Neuronal stem cell (in vitro differentiated cells): ENCODE data around the gene CEACAM19. TPM values are rescaled to one million over a fixed set of nuclear protein-coding genes. Genes with fewer than 3 reads are reported as not detected.

ENCODE experiments used
- DNase-seq: peaks from one replicate; pipeline ENCODE4 v3.0.0-alpha.2; 2013; ENCODE audit warnings: low spot score
- H2AFZ ChIP-seq: one replicate; pipeline ENCODE4 v1.6.1; 2013; ENCODE audit warnings: mild to moderate bottlenecking, low read length, inconsistent platforms
- H2AK5ac ChIP-seq: 2 replicates; pipeline ENCODE4 v1.6.1; 2013; ENCODE audit warnings: low read depth, mild to moderate bottlenecking, inconsistent platforms, low read length, moderate library complexity, mixed read lengths
- H2BK120ac ChIP-seq: 2 replicates; pipeline ENCODE4 v1.6.1; 2013; ENCODE audit warnings: low read depth, mild to moderate bottlenecking, inconsistent platforms, low read length, moderate library complexity, mixed read lengths
- H2BK12ac ChIP-seq: one replicate; pipeline ENCODE4 v1.6.1; 2013; ENCODE audit warnings: low read length, inconsistent platforms
- H2BK15ac ChIP-seq: 2 replicates; pipeline ENCODE4 v1.6.1; 2013; ENCODE audit warnings: mild to moderate bottlenecking, low read length, inconsistent platforms, mixed read lengths
- H2BK5ac ChIP-seq: one replicate; pipeline ENCODE4 v1.6.1; 2013; ENCODE audit warnings: inconsistent platforms, mild to moderate bottlenecking, low read length, moderate library complexity
- H3K14ac ChIP-seq: one replicate; pipeline ENCODE4 v1.6.1; 2013; ENCODE audit warnings: low read length, inconsistent platforms
- H3K18ac ChIP-seq: 2 replicates; pipeline ENCODE4 v1.6.1; 2013; ENCODE audit warnings: low read length, inconsistent platforms
- H3K23ac ChIP-seq: 2 replicates; pipeline ENCODE4 v1.6.1; 2013; ENCODE audit warnings: low read depth, mild to moderate bottlenecking, mixed read lengths, low read length, inconsistent platforms; ENCODE audit not compliant: poor library complexity
- H3K27ac ChIP-seq: replicated peaks from 3 replicates; pipeline ENCODE4 v1.5.1; 2013; ENCODE audit warnings: low read length, inconsistent platforms
- H3K27me3 ChIP-seq, 3 experiments: 2 replicates each; pipeline ENCODE4 v1.6.1; 2013; ENCODE audit warnings: low read length in 3 of 3, mild to moderate bottlenecking in 2 of 3, inconsistent platforms in 1 of 3, low read depth in 1 of 3, mixed read lengths in 1 of 3, moderate library complexity in 1 of 3; ENCODE audit not compliant: control insufficient read depth in 3 of 3, insufficient read depth in 3 of 3
- H3K36me3 ChIP-seq, 2 donors: replicated peaks in 1 of 2; 2 replicates each; pipeline ENCODE4 v1.6.1; 2013; ENCODE audit warnings: low read length in 2 of 2; ENCODE audit not compliant: control insufficient read depth in 2 of 2, insufficient read depth in 2 of 2
- H3K4ac ChIP-seq: 2 replicates; pipeline ENCODE4 v1.6.1; 2013; ENCODE audit warnings: inconsistent platforms, mild to moderate bottlenecking, low read length, moderate library complexity
- H3K4me1 ChIP-seq, 2 donors: 1 replicate in 1 of 2; 2 replicates in 1 of 2; pipeline ENCODE4 v1.6.1; 2013; ENCODE audit warnings: low read length in 2 of 2, low read depth in 1 of 2; ENCODE audit not compliant: control insufficient read depth in 2 of 2, insufficient read depth in 1 of 2
- H3K4me2 ChIP-seq: one replicate; pipeline ENCODE4 v1.6.1; 2013; ENCODE audit warnings: mild to moderate bottlenecking, low read length, inconsistent platforms; ENCODE audit not compliant: insufficient read depth, poor library complexity, severe bottlenecking
- H3K4me3 ChIP-seq, 2 donors: 2 replicates each; pipeline ENCODE4 v1.5.1; 2013; ENCODE audit warnings: low read length in 2 of 2, mild to moderate bottlenecking in 2 of 2, inconsistent platforms in 1 of 2, moderate library complexity in 1 of 2
- H3K79me1 ChIP-seq: one replicate; pipeline ENCODE4 v1.6.1; 2013; ENCODE audit warnings: low read depth, mild to moderate bottlenecking, inconsistent platforms, low read length, moderate library complexity
- H3K9ac ChIP-seq: one replicate; pipeline ENCODE4 v1.6.1; 2013; ENCODE audit warnings: mild to moderate bottlenecking, low read depth, low read length, inconsistent platforms; ENCODE audit not compliant: poor library complexity
- H3K9me3 ChIP-seq, 2 donors: replicated peaks in 1 of 2; 2 replicates each; pipeline versions ENCODE3 to v1.6.1; 2013; ENCODE audit warnings: low read length in 2 of 2, mild to moderate bottlenecking in 2 of 2, inconsistent platforms in 1 of 2, low read depth in 1 of 2, mixed read lengths in 1 of 2, moderate library complexity in 1 of 2; ENCODE audit not compliant: control insufficient read depth in 2 of 2, insufficient read depth in 1 of 2
- H4K8ac ChIP-seq: one replicate; pipeline ENCODE4 v1.6.1; 2013; ENCODE audit warnings: low read depth, mild to moderate bottlenecking, inconsistent platforms, low read length, moderate library complexity
- H4K91ac ChIP-seq: one replicate; pipeline ENCODE4 v1.6.1; 2013; ENCODE audit warnings: low read length, low read depth, mild to moderate bottlenecking, inconsistent platforms; ENCODE audit not compliant: poor library complexity
- WGBS, 2 donors: extraction: QIAGEN DNeasy Blood & Tissue Kit; methylation state at CpG; one replicate each; pipeline ENCODE4 v1.1.7; 2013; ENCODE audit warnings: missing lambda C conversion rate in 2 of 2, mixed read lengths in 1 of 2; ENCODE audit not compliant: insufficient read length in 2 of 2, insufficient replicate concordance in 1 of 2; ENCODE audit errors: extremely low coverage in 2 of 2; 5-methylcytosine and 5-hydroxymethylcytosine counted together
- polyA plus RNA-seq, 2 experiments: library from polyadenylated mRNA; stranded (reverse); fragments of 200-250 nt; gene quantifications; one replicate each; pipeline ENCODE4 v1.2.3, GENCODE V29; 2013

CEACAM19 gene, protein sequence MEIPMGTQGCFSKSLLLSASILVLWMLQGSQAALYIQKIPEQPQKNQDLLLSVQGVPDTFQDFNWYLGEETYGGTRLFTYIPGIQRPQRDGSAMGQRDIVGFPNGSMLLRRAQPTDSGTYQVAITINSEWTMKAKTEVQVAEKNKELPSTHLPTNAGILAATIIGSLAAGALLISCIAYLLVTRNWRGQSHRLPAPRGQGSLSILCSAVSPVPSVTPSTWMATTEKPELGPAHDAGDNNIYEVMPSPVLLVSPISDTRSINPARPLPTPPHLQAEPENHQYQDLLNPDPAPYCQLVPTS
- polyA plus RNA-seq (2013, experiment 1 of 2) = 2.2 TPM
- polyA plus RNA-seq (2013, experiment 2 of 2) = 2.2 TPM

- no peaks in the 10 kb centered on the region for H3K27me3 ChIP-seq
- H2AK5ac ChIP-seq = no peak within 1 kb of the TSS
- H3K27ac ChIP-seq = no peak within 1 kb of the TSS
- no peaks in the 10 kb centered on the region for H3K4me1 ChIP-seq
- no peak within 1 kb of the TSS for H4K91ac ChIP-seq
- no peak within 1 kb of the TSS for H3K4me3 ChIP-seq
- H3K9ac ChIP-seq = no peak within 1 kb of the TSS
- no peak within 1 kb of the TSS for H3K23ac ChIP-seq
- no peak within 1 kb of the TSS for H3K4ac ChIP-seq
- no peak within 1 kb of the TSS for H2AFZ ChIP-seq
- no peak within 1 kb of the TSS for H2BK15ac ChIP-seq
- H2BK12ac ChIP-seq = no peak within 1 kb of the TSS
- H3K18ac ChIP-seq = no peak within 1 kb of the TSS
- no peaks in the 10 kb centered on the region for H3K9me3 ChIP-seq
- H2BK120ac ChIP-seq = no peak within 1 kb of the TSS
- no CpG with 5 or more reads among the region's 2 CpGs for WGBS, 2 donors
- no peak for DNase-seq
- no peak within 1 kb of the TSS for H2BK5ac ChIP-seq
- H3K36me3 ChIP-seq = no peaks in the 10 kb centered on the region
- H3K14ac ChIP-seq = no peak within 1 kb of the TSS
- no peak within 1 kb of the TSS for H3K4me2 ChIP-seq
- H4K8ac ChIP-seq = no peak within 1 kb of the TSS
- H3K79me1 ChIP-seq = no peaks in the 10 kb centered on the region
These were observed at the start of gene CEACAM19 for GRCh38 chr19:44671400-44671799. CEACAM19 (plus strand) TSS chr19:44671482; CDS start chr19:44671932, 450 bp downstream.

DNA sequence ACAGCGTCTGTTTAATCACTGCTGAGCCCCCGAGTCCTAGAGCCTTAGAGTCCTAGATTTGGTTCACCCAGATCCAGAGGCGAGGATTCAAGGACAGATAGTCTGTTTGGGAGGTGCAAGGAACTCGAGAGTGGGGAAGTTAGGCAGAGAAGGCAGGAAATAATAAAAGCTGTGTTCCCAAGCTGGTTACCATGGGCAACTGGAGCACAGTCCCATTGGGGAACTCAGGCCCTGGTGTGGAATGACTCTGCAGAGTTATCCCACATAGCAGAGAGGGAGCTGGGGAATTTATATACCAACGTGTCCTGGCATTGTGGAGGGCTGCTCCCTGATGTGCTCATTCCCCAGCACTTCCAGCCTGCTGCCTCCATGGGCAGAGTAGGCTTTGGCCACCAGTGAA is 48.2 kb upstream of the CEACAM19 start:
- H3K79me1 ChIP-seq = no peaks in the 10 kb centered on the region
- no peaks in the 10 kb centered on the region for H3K27me3 ChIP-seq
- H2BK5ac ChIP-seq = no peak overlapping the region
- H2AK5ac ChIP-seq = no peak overlapping the region
- no peak overlapping the region for H3K23ac ChIP-seq
- no peak for DNase-seq
- no peak overlapping the region for H3K4me3 ChIP-seq
- no peak overlapping the region for H3K4ac ChIP-seq
- H2AFZ ChIP-seq = peak overlapping the region; percentile 24
- H3K36me3 ChIP-seq = no peaks in the 10 kb centered on the region
- H2BK15ac ChIP-seq = no peak overlapping the region
- H2BK12ac ChIP-seq = no peak overlapping the region
- H4K8ac ChIP-seq = no peak overlapping the region
- no peak overlapping the region for H3K4me2 ChIP-seq
- no CpG with 5 or more reads among the region's 5 CpGs for WGBS, 2 donors
- H3K18ac ChIP-seq = no peak overlapping the region
- no peaks in the 10 kb centered on the region for H3K4me1 ChIP-seq
- no peak overlapping the region for H4K91ac ChIP-seq
- H3K27ac ChIP-seq = no peak overlapping the region
- H3K14ac ChIP-seq = no peak overlapping the region
- H3K9me3 ChIP-seq = peaks cover 0 to 2% of the 10 kb centered on the region in 2 donors
- H3K9ac ChIP-seq = no peak overlapping the region
- H2BK120ac ChIP-seq = no peak overlapping the region

- Histone ChIP-seq H3K4me1 (no peaks in the 10 kb centered on the region), H2BK15ac (no peak overlapping the region), H3K18ac (no peak overlapping the region), H3K79me1 (no peaks in the 10 kb centered on the region), H2BK5ac (no peak overlapping the region), H2BK120ac (no peak overlapping the region), H3K23ac (no peak overlapping the region), H4K8ac (no peak overlapping the region), H3K9me3 (peaks cover 0 to 2% of the 10 kb centered on the region in 2 donors), H3K27me3 (no peaks in the 10 kb centered on the region), H2BK12ac (no peak overlapping the region), H3K14ac (peak overlapping the region; percentile 49), H3K27ac (no peak overlapping the region), H2AK5ac (no peak overlapping the region), H2AFZ (no peak overlapping the region), H3K9ac (no peak overlapping the region), H3K4me3 (no peak overlapping the region), H3K36me3 (no peaks in the 10 kb centered on the region), H4K91ac (no peak overlapping the region), H3K4me2 (no peak overlapping the region), H3K4ac (no peak overlapping the region)
- no peak for DNase-seq
- WGBS, 2 donors = no CpG with 5 or more reads among the region's 4 CpGs
These were observed 47.7 kb upstream of the CEACAM19 start for GRCh38 chr19:44623626-44624025.

DNA sequence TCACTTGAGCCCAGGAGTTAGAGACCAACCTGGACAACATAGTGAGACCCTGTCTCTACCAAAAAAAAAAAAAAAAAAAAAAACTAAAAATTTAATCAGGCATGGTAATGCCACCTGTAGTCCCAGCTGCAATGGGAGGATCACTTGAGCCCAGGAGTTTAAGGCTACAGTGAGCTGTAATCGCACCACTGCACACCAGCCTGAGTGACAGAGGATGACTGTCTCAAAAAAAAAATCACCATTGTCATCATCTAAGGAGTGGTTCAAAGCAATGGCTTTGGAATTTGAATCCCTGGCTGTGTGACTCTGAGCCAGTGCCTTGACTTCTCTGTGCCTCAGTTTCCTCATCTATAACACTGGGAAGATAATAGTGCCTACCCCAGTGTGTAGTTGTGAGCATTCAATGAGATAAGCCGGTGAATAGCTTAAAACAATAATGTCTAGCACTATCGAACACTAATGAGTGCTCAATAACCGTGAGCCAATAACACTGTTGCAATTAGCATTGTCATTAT is 46.4 kb upstream of the CEACAM19 start:
- Histone ChIP-seq H3K23ac (no peak overlapping the region), H3K27ac (no peak overlapping the region), H2AFZ (no peak overlapping the region), H3K14ac (no peak overlapping the region), H3K79me1 (no peaks in the 10 kb centered on the region), H4K8ac (no peak overlapping the region), H2BK120ac (no peak overlapping the region), H3K4me2 (no peak overlapping the region), H3K36me3 (no peaks in the 10 kb centered on the region), H3K27me3 (no peaks in the 10 kb centered on the region), H3K9ac (no peak overlapping the region), H3K4ac (no peak overlapping the region), H3K18ac (no peak overlapping the region), H2BK5ac (no peak overlapping the region), H2AK5ac (no peak overlapping the region), H4K91ac (no peak overlapping the region), H3K4me1 (no peaks in the 10 kb centered on the region), H3K4me3 (no peak overlapping the region), H2BK15ac (no peak overlapping the region), H3K9me3 (peaks cover 0 to 2% of the 10 kb centered on the region in 2 donors), H2BK12ac (no peak overlapping the region)
- DNase-seq = no peak
- no CpG with 5 or more reads among the region's 4 CpGs for WGBS, 2 donors
